Spinal cord (tissue), 10 donors: ENCODE data around the gene TCIRG1. TPM values are rescaled to one million over a fixed set of nuclear protein-coding genes. Genes with fewer than 3 reads are reported as not detected.
A peak's percentile ranks its signal among the peaks of the same experiment; 100 is the strongest.

ENCODE experiments used
- DNase-seq, 6 donors: peaks; one replicate each; pipeline versions ENCODE4 v3.0.0 to v3.0.0-alpha.2; 2013 to 2015; ENCODE audit warnings: low spot score in 6 of 6, low read depth in 4 of 6
- H3K27ac ChIP-seq: one replicate; pipeline ENCODE4 v1.5.1; 2013; ENCODE audit warnings: low read depth, low read length, control low read depth
- H3K27me3 ChIP-seq: one replicate; pipeline ENCODE4 v1.6.1; 2013; ENCODE audit warnings: low read length; ENCODE audit not compliant: control insufficient read depth, insufficient read depth
- H3K36me3 ChIP-seq: one replicate; pipeline ENCODE4 v1.6.1; 2013; ENCODE audit warnings: low read length; ENCODE audit not compliant: control insufficient read depth, insufficient read depth
- H3K4me1 ChIP-seq: one replicate; pipeline ENCODE4 v1.6.1; 2013; ENCODE audit warnings: low read length; ENCODE audit not compliant: control insufficient read depth, insufficient read depth
- H3K4me3 ChIP-seq: one replicate; pipeline ENCODE4 v1.5.1; 2013; ENCODE audit warnings: low read depth, low read length, control low read depth
- H3K9me3 ChIP-seq: one replicate; pipeline ENCODE4 v1.6.1; 2013; ENCODE audit warnings: low read length; ENCODE audit not compliant: control insufficient read depth, insufficient read depth
- WGBS: methylation state at CpG from one replicate; pipeline ENCODE4 v1.1.5; 2013; ENCODE audit warnings: missing lambda C conversion rate; ENCODE audit not compliant: insufficient coverage; 5-methylcytosine and 5-hydroxymethylcytosine counted together
- polyA plus RNA-seq, 2 donors: library from polyadenylated mRNA; unstranded; fragments of 120-200 nt; gene quantifications; one replicate each; pipeline ENCODE4 v1.2.1, GENCODE V29; 2013; ENCODE audit not compliant: insufficient read length in 2 of 2
- total RNA-seq, 2 donors: library from RNA; depleted of rRNA in 1 of 2; stranded (reverse); fragments of 120-200 nt in 1 of 2; fragments of >200 nt in 1 of 2; gene quantifications; one replicate each; pipeline versions ENCODE4 v1.2.3 to v1.2.4, GENCODE V29; 2013 to 2014
- donor health status: healthy.

The TCIRG1 gene
- total and polyA plus RNA-seq, 4 donors: 9.1 to 33.5 (median 17.6) TPM

- Histone ChIP-seq H3K27ac (no peak overlapping the region), H3K27me3 (peaks cover 11% of the 10 kb centered on the region), H3K4me3 (no peak overlapping the region), H3K9me3 (no peaks in the 10 kb centered on the region), H3K36me3 (peaks cover 67% of the 10 kb centered on the region), H3K4me1 (peaks cover 50% of the 10 kb centered on the region)
- WGBS: 83% methylated on average over 13 of the region's 14 CpGs
- no peak for DNase-seq
Measured at GRCh38 chr11:68036717-68037239, 2.0 kb upstream of the TCIRG1 start.

- DNase-seq: no peak
- peaks cover 41% of the 10 kb centered on the region for H3K4me1 ChIP-seq
- H3K4me3 ChIP-seq: no peak overlapping the region
- H3K27me3 ChIP-seq: peaks cover 11% of the 10 kb centered on the region
- H3K36me3 ChIP-seq: peaks cover 60% of the 10 kb centered on the region
- WGBS: 88% methylated on average over 19 of the region's 20 CpGs
- H3K9me3 ChIP-seq: no peaks in the 10 kb centered on the region
- H3K27ac ChIP-seq: no peak overlapping the region
Measured at GRCh38 chr11:68037411-68038225, 1.2 kb upstream of the TCIRG1 start.

GRCh38 chr11:68038226-68038717 is 553 bp upstream of the TCIRG1 start:
- Histone ChIP-seq H3K9me3 (no peaks in the 10 kb centered on the region), H3K36me3 (peaks cover 59% of the 10 kb centered on the region), H3K27ac (peak overlapping the region; percentile 52), H3K27me3 (peaks cover 11% of the 10 kb centered on the region), H3K4me1 (peaks cover 35% of the 10 kb centered on the region), H3K4me3 (peak overlapping the region; percentile 39)
- 43% methylated on average over 10 of the region's 13 CpGs for WGBS
- no peak for DNase-seq

DNA sequence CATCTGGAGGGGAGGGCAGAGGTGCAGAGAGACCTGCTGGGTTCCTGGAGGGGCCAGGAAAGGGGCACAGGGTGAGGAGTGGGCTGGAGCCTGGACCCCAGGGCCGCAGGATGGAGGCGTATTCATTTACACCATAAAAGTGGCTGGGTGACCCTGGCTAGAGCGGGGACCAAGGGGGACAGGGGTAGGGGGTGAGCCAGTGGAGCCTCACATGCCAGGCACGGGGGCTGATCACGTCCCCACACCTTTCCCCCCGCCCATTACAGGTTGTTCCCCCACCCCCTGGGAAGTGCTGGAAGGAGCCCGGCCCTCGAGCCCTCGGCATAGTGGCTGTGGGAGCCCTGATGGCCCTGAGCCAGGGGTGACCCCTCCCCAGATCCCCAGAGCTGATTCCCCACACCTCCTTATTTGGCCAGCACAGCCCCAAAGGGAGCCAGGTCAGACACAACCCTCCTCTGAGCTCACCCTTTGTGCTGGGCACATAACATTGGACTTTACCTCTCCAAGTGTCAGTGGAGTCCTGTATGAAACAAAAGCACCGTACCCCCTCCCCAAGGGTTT is 781 bp downstream of the TCIRG1 start:
- peaks cover 58% of the 10 kb centered on the region for H3K36me3 ChIP-seq
- no peak for DNase-seq
- 36% methylated on average over 4 of the region's 10 CpGs for WGBS
- peaks cover 37% of the 10 kb centered on the region for H3K4me1 ChIP-seq
- H3K9me3 ChIP-seq: no peaks in the 10 kb centered on the region
- H3K27ac ChIP-seq: no peak overlapping the region
- peak overlapping the region; percentile 39 for H3K4me3 ChIP-seq
- peaks cover 11% of the 10 kb centered on the region for H3K27me3 ChIP-seq

- H3K4me1 ChIP-seq: peaks cover 37% of the 10 kb centered on the region
- H3K36me3 ChIP-seq: peaks cover 55% of the 10 kb centered on the region
- H3K4me3 ChIP-seq: peak overlapping the region; percentile 18
- H3K27me3 ChIP-seq: peaks cover 11% of the 10 kb centered on the region
- no peaks in the 10 kb centered on the region for H3K9me3 ChIP-seq
- H3K27ac ChIP-seq: peak overlapping the region; percentile 15
- WGBS: 58% methylated on average over 17 of the region's 22 CpGs
- no peak for DNase-seq
Measured at GRCh38 chr11:68040101-68040956, 1.5 kb downstream of the TCIRG1 start.

DNA sequence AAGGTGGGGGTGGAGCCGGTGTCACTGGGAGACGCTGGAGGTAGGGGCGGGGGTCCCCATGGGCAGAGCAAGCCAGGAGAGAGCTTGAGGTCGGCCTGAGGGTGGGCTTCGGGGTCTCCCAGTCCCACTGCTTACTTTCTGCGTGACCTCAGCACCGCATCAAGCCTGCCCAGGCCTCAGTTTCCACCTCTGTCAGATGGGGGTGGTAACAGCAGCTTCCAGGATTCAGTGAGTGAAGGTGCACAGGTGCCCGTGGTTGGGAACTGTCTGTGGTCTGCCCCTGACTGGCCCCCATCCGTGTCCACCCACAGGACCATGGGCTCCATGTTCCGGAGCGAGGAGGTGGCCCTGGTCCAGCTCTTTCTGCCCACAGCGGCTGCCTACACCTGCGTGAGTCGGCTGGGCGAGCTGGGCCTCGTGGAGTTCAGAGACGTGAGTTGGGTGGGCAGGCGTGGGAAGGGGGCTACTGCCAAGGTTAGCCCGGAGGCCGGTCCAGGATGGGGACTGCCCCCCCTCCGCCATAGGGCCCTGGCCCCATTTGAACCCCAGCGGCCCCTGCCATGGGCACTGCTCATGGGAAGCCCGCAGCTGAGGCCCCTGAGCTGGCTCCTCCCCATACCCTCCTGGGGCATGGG is 2.2 kb downstream of the TCIRG1 start:
- WGBS: 89% methylated on average over 20 of the region's 23 CpGs
- peak overlapping the region; percentile 15 for H3K27ac ChIP-seq
- no peak overlapping the region for H3K4me3 ChIP-seq

DNA sequence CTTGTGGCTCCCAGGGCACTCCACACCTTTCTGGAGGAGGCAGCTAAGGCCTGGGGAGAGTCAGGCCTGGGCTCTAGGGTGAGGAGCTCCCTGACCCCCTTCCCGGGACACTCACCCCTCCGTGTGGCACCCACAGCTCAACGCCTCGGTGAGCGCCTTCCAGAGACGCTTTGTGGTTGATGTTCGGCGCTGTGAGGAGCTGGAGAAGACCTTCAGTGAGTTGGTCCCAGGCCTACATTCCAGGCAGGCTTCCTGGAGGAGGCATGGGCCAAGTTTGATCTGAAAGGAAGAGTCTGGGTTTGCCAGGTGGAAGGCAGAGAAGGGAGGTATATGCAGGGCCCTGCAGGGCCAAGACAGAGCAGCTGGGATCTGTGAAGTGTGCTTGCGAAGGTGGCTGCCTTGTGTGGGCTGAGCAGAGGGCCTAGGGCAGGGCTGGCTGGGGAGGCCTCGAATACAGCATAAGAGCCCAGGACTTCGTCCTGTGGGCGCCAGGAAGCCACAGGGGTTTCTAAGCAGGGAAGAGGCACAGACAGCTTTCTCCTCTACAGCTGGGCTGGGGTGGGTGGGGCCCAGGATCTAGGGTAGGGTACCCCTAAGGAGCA is 2.9 kb downstream of the TCIRG1 start:
- H3K36me3 ChIP-seq: peaks cover 42% of the 10 kb centered on the region
- H3K27me3 ChIP-seq: peaks cover 11% of the 10 kb centered on the region
- no peak overlapping the region for H3K4me3 ChIP-seq
- DNase-seq: no peak
- no peaks in the 10 kb centered on the region for H3K9me3 ChIP-seq
- no peak overlapping the region for H3K27ac ChIP-seq
- 86% methylated on average over 9 of the region's 12 CpGs for WGBS
- H3K4me1 ChIP-seq: peaks cover 37% of the 10 kb centered on the region

More for the DNA sequence above, 2.2 kb downstream of the TCIRG1 start:
- Histone ChIP-seq H3K9me3 (no peaks in the 10 kb centered on the region), H3K36me3 (peaks cover 48% of the 10 kb centered on the region), H3K27me3 (peaks cover 11% of the 10 kb centered on the region), H3K4me1 (peaks cover 37% of the 10 kb centered on the region)
- DNase-seq: no peak

- Histone ChIP-seq H3K27ac (no peak overlapping the region), H3K9me3 (no peaks in the 10 kb centered on the region), H3K4me1 (peaks cover 38% of the 10 kb centered on the region), H3K36me3 (peaks cover 40% of the 10 kb centered on the region), H3K27me3 (peaks cover 11% of the 10 kb centered on the region), H3K4me3 (no peak overlapping the region)
- WGBS: 84% methylated on average over 27 of the region's 27 CpGs
- no peak for DNase-seq
Measured at GRCh38 chr11:68042219-68043028, 3.6 kb downstream of the TCIRG1 start.
